IgD-negative memory B cell (primary cell): ENCODE data around the gene WBP1. TPM values are rescaled to one million over a fixed set of nuclear protein-coding genes. Genes with fewer than 3 reads are reported as not detected.
A peak's percentile ranks its signal among the peaks of the same experiment; 100 is the strongest.
"Not testable (repeated sequence)": the region's sequence is repeated elsewhere in the genome, so short reads cannot be mapped to it uniquely, and the experiment has no call there.

Source experiments
- H3K27ac Mint-ChIP-seq, 3 donors: one replicate each; pipeline ENCODE4 v1.8.0; 2020 to 2022; ENCODE audit warnings: mild to moderate bottlenecking in 3 of 3, mixed read lengths in 3 of 3, moderate library complexity in 1 of 3
- H3K27me3 Mint-ChIP-seq: one replicate; pipeline ENCODE4 v1.8.0; 2021; ENCODE audit warnings: mixed read lengths
- H3K36me3 Mint-ChIP-seq: one replicate; pipeline ENCODE4 v1.8.0; 2020; ENCODE audit warnings: mild to moderate bottlenecking, mixed read lengths
- H3K4me1 Mint-ChIP-seq, 3 donors: one replicate each; pipeline ENCODE4 v1.8.0; 2020 to 2022; ENCODE audit warnings: mixed read lengths in 3 of 3, mild to moderate bottlenecking in 1 of 3
- H3K4me3 Mint-ChIP-seq, 4 donors: one replicate each; pipeline ENCODE4 v1.8.0; 2020 to 2022; ENCODE audit warnings: mild to moderate bottlenecking in 4 of 4, mixed read lengths in 4 of 4, moderate library complexity in 3 of 4
- H3K9me3 Mint-ChIP-seq, 3 donors: one replicate each; pipeline ENCODE4 v1.8.0; 2020 to 2021; ENCODE audit warnings: mixed read lengths in 3 of 3, mild to moderate bottlenecking in 1 of 3
- polyA plus RNA-seq: library from polyadenylated mRNA; unstranded; fragments of 300-500 nt; fragmentation: Illumina TruSeq; gene quantifications from one replicate; pipeline ENCODE4 v1.2.3, GENCODE V29; 2021

WBP1 gene
- polyA plus RNA-seq, 1 donor from 2014 or later, result 39.5 TPM

DNA sequence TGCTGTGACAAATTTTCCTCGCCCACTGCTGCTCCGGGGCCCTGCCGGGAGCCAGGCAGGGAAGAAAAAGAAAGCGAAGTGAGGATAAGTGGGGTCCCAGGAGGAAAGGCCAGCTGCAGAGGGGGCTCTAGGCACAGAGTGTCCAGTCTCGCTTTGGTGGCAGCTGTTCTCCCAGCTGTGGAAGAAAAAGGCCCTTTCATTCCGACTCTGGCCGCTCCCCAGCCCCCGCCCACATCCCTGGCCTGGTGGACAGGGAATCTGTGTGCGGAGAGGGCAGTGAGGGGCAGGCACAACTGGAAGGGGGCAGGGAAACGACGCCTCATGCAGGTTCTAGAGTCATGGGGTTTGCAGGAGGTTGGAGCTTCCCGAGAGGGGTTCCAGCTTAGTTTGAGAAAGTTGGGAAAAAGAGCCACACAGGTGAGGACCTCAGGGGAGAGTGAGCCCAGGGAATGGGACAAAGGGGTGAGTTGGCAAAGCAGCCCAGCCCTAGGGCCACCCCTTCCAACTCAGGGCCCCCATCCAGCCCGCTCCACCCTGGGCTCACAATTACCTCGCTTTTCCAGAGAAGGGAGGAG is 18.3 kb upstream of the WBP1 start:
- Mint-ChIP-seq H3K36me3 (no peaks in the 10 kb centered on the region), H3K9me3 (no peaks in the 10 kb centered on the region), H3K4me1 (peaks cover 11 to 18% (median 18%) of the 10 kb centered on the region in 3 donors), H3K4me3 (peak overlapping the region; percentile 48 to 91 (median 76)), H3K27ac (no peak overlapping the region), H3K27me3 (peaks cover 16% of the 10 kb centered on the region)

DNA sequence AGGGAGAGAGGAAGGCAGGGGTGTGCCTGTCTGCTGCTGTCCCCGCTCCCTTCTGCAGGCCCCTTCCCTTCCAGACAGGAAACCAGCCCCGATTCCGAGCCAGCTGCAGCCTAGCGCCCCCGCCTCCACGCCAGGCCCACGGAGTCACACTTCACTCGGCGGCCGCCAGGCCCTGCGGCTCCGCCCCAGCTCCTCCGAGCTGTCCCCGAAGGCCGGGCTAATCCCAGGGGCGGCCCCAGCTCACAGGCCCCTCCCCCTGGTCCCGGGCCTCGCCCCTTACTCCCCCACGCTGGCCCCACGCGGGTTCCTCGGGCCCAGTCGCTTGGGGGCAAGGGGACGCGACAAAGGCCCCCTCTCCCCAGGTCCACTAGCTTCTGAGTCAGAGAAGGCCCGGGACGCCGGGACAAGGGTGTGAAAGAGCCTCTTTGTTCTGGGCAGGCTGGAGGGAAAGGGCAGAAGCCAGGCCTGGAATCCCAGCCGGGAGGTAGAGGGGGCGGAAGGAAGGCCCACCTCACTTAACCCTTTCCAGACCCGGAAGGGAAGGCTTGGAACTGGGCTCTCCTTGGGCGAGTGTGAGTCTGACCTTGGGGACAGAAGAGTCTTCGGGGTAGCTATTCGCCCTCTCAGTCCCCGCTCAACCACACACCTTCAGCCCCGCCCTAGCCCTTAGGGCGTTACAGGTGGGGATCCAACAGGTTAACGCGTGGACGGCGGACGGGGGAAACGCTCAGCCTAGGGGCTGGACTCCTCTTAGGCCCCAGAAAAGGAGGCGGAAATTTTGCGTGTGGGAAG is 17.7 kb upstream of the WBP1 start:
- Mint-ChIP-seq H3K4me1 (peaks cover 11 to 18% (median 18%) of the 10 kb centered on the region in 3 donors), H3K27ac (peak overlapping the region in 1 of 3 donors; percentile 47), H3K9me3 (peaks cover 0 to 1% (median 0%) of the 10 kb centered on the region in 3 donors), H3K4me3 (peak overlapping the region; percentile 48 to 91 (median 76)), H3K36me3 (no peaks in the 10 kb centered on the region), H3K27me3 (peaks cover 18% of the 10 kb centered on the region)

DNA sequence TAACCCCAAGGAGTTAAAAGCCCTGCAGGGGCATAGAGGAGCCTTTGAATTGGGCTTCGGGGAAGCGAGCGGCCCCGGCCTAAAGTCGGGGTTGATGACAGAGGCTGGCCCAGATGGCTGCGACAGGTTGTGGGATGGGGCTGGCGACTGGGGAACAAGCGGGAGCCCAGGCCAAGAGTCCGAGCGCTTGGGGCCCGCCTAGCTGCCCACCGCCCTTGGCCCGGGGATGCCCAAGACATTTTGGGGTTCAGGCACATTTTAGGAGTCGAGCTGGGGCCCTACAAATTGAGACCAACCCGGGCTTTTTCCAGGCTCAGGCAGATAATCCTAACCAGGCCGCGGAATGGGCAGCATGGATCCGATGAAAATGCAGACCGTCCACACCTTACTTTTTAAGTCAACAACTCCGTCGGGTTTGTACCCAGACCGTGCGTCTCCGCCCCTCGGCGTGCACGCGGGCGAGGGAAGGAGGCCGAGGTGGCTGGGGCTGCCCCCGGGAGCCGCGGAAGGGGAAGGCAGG is 17.0 kb upstream of the WBP1 start:
- Mint-ChIP-seq H3K27ac (peak overlapping the region in 1 of 3 donors; percentile 47), H3K36me3 (no peaks in the 10 kb centered on the region), H3K27me3 (peaks cover 18% of the 10 kb centered on the region), H3K9me3 (peaks cover 0 to 1% (median 0%) of the 10 kb centered on the region in 3 donors), H3K4me3 (peak overlapping the region; percentile 32 to 91 (median 83)), H3K4me1 (peaks cover 11 to 18% (median 18%) of the 10 kb centered on the region in 3 donors)

DNA sequence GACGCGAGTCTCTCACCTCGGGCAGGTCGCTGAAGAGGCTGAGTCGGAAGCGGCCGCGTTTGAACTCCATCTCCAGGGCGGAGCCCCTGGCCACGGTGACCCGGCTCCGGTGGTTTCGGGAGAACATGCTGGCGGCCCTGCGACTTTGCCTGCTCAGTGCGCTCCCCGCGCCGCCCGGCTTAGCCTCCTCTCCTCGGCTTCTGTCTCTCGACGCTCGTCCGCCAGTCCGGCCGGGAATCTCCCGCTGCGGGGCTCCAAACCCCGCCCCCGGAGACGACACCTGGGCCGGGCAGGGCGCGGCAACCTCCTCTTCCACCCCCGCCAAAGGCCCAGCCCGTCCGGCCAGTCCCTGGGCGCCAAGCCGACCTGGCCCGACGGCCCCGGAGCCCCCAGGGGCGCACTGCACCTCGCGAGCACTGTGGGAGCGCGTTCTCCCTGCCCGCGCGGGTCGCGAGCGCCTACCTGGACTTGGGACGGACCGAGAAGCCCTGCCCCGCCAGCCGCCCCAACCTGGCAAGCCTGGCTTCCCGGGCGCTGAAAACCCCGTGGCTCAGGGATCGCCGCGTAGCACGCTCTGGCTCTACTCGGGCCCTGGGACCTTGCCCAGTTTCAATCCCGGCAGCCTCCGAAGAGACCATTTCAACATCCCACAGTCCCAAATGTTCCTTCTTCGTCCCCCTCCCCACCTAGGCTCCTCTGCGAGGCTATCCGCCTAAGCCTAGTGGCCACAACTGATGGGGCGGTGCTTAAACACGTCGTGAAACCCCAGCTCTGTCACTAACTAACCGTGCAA is 16.4 kb upstream of the WBP1 start, which contains the start of gene RTKN:
TSS of gene RTKN (minus strand) at position 248 of the 793 bp plus-strand sequence. CDS start at position 127, 121 bp downstream.
- peaks cover 11 to 17% (median 17%) of the 10 kb centered on the region in 3 donors for H3K4me1 Mint-ChIP-seq
- H3K27me3 Mint-ChIP-seq, result peaks cover 18% of the 10 kb centered on the region
- no peaks in the 10 kb centered on the region for H3K36me3 Mint-ChIP-seq
- H3K4me3 Mint-ChIP-seq, result peak within 1 kb of the TSS; percentile 80 to 91 (median 83)
- H3K9me3 Mint-ChIP-seq, result peaks cover 0 to 1% (median 0%) of the 10 kb centered on the region in 3 donors
- peak within 1 kb of the TSS in 1 of 3 donors; percentile 47 for H3K27ac Mint-ChIP-seq

DNA sequence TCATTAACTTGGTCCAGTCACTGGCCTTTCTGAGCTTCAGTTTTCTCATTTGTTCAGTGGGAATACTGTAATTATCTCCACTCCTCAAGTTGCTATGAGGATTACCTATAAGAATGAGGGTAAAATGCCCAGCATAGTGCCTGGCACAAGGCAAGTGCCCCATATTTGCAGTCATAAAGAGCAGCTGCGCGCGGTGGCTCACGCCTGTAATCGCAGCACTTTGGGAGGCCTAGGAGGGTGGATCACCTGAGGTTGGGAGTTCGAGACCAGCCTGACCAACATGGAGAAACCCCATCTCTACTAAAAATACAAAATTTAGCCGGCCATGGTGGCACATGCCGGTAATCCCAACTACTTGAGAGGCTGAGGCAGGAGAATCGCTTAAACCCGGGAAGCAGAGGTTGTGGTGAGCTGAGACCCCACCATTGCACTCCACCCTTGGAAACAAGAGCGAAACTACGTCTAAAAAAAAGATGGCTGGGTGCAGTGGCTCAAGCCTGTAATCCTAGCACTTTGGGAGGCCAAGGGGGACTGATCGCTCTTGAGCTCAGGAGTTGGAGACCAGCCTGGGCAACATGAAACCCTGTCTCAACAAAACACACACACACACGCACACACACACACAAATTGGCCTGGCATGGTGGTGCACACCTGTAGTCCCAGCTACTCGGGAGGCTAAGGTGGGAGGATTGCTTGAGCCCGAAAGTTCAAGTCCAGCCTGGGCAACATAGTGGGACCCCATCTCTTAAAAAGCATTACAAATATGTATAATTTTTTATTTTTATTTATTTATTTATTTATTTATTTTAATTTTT is 15.5 kb upstream of the WBP1 start:
- Mint-ChIP-seq H3K27me3 (peaks cover 18% of the 10 kb centered on the region), H3K4me1 (peaks cover 9 to 12% (median 12%) of the 10 kb centered on the region in 3 donors), H3K4me3 (peak overlapping the region in 3 of 4 donors; percentile 58 to 80 (median 80))
- H3K36me3 Mint-ChIP-seq, H3K27ac Mint-ChIP-seq, H3K9me3 Mint-ChIP-seq: not testable (repeated sequence)

DNA sequence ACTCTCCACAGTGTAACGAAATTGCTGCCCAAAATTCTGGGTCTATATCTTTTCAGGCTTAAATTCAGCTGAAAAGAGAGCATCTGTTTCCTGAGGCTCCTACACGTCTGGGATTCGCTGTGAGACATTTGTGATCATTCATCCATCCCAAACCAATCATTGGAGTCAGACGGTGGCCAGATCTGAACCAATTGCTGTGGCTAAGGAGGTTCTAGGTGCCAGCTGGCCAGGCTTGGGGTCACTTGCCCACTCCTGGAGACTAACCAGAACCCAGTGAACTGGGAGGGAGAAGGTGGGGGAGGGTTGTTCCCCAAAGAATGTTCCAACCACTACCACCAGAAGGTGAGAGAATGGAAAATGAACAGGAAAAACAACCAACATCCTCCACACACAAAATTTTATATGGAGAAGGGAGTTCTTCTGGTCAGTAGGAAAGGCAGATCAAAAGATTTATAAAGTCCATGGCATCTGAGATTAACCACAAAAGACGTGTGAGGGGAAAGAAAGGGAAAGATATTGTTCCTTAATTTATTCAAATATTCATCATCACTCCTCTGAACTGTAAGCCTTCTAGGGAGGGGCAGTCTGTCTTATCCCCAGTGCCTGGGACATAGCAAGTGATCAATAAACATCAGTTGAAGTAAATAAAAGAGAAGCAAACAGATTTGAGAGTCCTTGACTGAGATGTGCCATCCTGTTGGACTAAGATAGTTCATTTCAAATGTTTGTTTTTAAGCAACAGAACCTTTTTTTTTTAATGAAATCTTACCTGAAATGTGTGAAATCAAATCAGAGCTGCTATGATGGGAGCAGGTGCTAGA is 13.5 kb upstream of the WBP1 start:
- peak overlapping the region in 1 of 4 donors; percentile 10 for H3K4me3 Mint-ChIP-seq
- peaks cover 1 to 8% (median 4%) of the 10 kb centered on the region in 3 donors for H3K4me1 Mint-ChIP-seq
- H3K27me3 Mint-ChIP-seq, result peaks cover 18% of the 10 kb centered on the region
- H3K27ac Mint-ChIP-seq, result no peak overlapping the region
- H3K9me3 Mint-ChIP-seq, result peaks cover 0 to 1% (median 0%) of the 10 kb centered on the region in 3 donors
- no peaks in the 10 kb centered on the region for H3K36me3 Mint-ChIP-seq

DNA sequence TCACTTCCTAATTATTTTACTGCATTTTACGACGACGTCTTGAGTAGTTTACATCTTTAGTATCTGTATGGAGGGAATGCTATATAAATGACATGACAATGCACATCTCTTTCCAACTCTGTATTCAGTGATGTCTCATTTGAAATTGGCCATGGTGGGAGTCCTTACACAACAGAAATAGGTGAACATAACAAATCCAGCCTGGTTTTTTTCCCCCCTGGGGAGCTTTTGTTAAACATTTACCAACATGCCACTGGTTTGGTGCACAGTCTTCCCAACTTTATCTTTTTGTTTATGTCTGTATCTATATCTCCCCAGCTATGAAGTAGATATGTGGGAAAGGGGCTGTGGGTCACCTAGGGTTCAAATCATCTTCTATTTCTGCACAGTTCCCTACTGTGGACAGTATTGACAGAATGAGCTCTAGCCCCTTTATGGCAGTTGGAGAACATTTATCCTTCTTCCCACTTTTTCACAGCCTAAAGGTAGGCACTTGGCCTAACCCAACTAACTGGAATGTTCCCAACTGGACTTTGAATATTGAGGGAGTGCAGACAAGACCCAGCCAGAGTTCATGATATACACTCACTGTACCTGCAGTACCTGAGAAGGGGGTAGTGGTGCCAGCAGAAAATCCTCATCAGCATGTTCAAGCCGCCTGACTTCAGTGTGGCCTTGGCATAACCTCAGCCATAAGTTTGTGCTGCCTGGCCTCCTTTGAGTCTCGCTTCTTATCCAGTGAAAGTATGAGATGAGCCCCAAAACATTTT is 10.8 kb upstream of the WBP1 start:
- peaks cover 3 to 6% (median 3%) of the 10 kb centered on the region in 3 donors for H3K4me1 Mint-ChIP-seq
- peaks cover 0 to 1% (median 0%) of the 10 kb centered on the region in 3 donors for H3K9me3 Mint-ChIP-seq
- H3K27me3 Mint-ChIP-seq, result peaks cover 8% of the 10 kb centered on the region
- H3K4me3 Mint-ChIP-seq, result no peak overlapping the region
- no peak overlapping the region for H3K27ac Mint-ChIP-seq
- H3K36me3 Mint-ChIP-seq, result peaks cover 1% of the 10 kb centered on the region

DNA sequence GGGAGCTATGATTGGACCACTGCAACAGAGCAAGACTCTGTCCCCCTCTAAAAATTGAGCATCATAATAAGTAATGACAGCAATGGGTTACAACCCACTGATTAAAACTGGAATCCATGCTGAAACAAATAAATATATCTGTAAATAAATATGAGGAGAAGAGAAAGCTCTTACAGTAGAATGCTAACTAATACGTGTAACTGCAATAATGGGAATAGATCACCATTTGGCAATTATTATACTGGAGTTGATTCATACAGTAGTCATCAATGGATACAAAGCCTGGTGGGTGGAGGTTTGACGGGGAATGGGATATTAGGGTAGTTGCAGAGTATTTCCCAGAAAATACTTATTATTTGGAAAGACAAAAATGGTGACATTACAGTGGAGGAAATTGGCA is 9.5 kb upstream of the WBP1 start:
- Mint-ChIP-seq H3K27me3 (peaks cover 2% of the 10 kb centered on the region), H3K27ac (peak overlapping the region in 1 of 3 donors; percentile 73), H3K36me3 (peaks cover 2% of the 10 kb centered on the region), H3K4me3 (no peak overlapping the region), H3K4me1 (peaks cover 11 to 13% (median 11%) of the 10 kb centered on the region in 3 donors), H3K9me3 (peaks cover 0 to 1% (median 0%) of the 10 kb centered on the region in 3 donors)

DNA sequence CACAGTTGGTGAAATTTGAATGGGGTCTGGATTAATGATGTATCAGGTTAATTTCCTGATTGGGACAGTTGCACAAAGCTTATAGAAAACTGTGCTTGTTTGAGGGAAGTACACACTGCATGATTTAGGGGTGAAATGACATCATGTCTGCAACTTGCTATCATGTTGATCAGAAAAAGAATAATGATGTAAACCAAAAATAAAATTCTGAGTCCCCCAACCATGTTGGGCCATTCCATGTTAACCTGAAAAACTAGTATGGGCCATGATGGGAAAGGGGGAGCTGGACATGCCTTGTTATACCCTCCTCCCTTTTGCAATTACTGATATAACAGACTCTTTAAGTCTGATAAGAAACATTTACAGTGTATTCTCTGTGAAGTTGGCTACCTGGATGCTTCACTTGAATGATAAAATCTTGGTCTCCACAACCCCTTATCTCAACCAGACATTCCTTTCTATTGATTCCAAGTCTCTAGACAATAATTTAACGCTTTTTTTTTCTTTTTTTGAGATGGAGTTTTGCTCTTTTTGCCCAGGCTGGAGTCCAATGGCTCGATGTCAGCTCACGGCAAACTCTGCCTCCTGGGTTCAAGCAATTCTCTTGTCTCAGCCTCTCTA is 7.6 kb upstream of the WBP1 start:
- peak overlapping the region in 2 of 4 donors; percentile 27 to 41 for H3K4me3 Mint-ChIP-seq
- H3K9me3 Mint-ChIP-seq, result no peaks in the 10 kb centered on the region
- H3K36me3 Mint-ChIP-seq, result peaks cover 5% of the 10 kb centered on the region
- no peak overlapping the region for H3K27ac Mint-ChIP-seq
- H3K27me3 Mint-ChIP-seq, result no peaks in the 10 kb centered on the region
- peaks cover 22 to 25% (median 24%) of the 10 kb centered on the region in 3 donors for H3K4me1 Mint-ChIP-seq

DNA sequence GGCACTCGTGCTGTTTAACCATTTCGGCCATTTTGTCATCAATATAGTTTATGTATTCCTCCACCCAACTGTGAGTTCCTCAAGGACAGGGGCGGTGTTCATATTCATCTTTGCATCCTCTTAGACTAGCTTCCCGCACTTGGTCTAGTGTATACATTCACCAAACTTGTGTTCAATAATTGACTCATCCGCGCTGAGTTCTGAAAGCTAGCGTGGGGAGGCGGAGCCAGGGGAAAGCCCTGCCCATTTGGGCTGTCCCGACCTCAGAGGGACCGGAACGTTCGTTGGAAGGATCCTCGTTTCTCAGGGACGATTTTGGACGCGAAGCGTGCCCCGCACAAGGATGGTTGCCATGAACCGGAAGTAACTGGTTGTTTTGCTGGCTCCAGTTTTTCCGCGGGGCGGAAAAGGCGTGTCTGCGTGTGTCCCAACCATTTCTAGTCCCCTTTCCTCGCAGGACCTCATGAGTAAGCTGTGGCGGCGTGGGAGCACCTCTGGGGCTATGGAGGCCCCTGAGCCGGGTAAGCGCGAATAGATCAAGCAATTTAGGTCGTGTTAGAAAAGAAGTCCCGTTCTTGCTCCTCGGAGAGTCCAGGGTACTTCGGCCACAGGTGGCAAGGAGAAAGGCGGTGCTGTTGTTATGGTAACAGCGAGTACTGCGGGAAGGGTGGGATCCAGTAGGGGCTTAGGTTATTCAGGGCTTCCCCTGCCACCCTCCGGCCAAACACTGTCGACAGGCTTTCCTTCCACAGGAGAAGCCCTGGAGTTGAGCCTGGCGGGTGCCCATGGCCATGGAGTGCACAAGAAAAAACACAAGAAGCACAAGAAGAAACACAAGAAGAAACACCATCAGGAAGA is 3.4 kb upstream of the WBP1 start, which contains the start of gene INO80B:
TSS of gene INO80B (plus strand) at position 434 of the 858 bp plus-strand sequence. CDS start at position 464, 30 bp downstream.
- peaks cover 40 to 48% (median 46%) of the 10 kb centered on the region in 3 donors for H3K4me1 Mint-ChIP-seq
- H3K27ac Mint-ChIP-seq, result peak within 1 kb of the TSS; percentile 92 to 99 (median 97)
- H3K27me3 Mint-ChIP-seq, result no peaks in the 10 kb centered on the region
- no peaks in the 10 kb centered on the region for H3K9me3 Mint-ChIP-seq
- peak within 1 kb of the TSS; percentile 90 to 100 (median 97) for H3K4me3 Mint-ChIP-seq
- peaks cover 5% of the 10 kb centered on the region for H3K36me3 Mint-ChIP-seq

DNA sequence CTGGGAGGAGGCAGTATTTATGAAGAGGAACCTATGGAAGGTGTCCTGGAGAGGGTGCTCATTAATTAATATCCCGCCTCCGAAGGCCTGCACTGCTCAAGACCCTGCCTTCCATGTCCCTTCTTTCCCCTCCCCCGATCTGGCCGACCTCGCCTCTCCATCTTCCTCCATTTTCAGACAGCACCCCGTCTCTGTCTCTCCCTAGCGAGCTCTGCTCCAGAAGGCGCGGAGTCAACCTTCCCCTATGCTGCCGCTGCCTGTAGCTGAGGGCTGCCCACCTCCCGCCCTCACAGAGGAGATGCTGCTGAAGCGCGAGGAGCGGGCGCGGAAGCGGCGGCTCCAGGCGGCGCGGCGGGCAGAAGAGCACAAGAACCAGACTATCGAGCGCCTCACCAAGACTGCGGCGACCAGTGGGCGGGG is 1.1 kb upstream of the WBP1 start:
- H3K4me3 Mint-ChIP-seq, result peak overlapping the region; percentile 90 to 96 (median 96)
- H3K27ac Mint-ChIP-seq, result peak overlapping the region; percentile 92 to 100 (median 98)
- no peaks in the 10 kb centered on the region for H3K9me3 Mint-ChIP-seq
- H3K36me3 Mint-ChIP-seq, result peaks cover 5% of the 10 kb centered on the region
- peaks cover 40 to 48% (median 47%) of the 10 kb centered on the region in 3 donors for H3K4me1 Mint-ChIP-seq
- no peaks in the 10 kb centered on the region for H3K27me3 Mint-ChIP-seq
